ENCODE measurements around the gene PHF10.

GRCh38 chr6:169691260-169691659 lies 33.0 kb downstream of the PHF10 start:
- TF ChIP-seq CTCF (conservative IDR thresholded peaks at IDR 0.05; ENCODE audit: low read depth, low read length) (no peak), POLR2A (IDR thresholded peaks at IDR 0.05; ENCODE audit: low read depth, low read length) (no peak), ELK1 (IDR thresholded peaks at IDR 0.05; ENCODE audit: borderline replicate concordance, low read depth, low read length) (no peak), RFX5 (IDR thresholded peaks at IDR 0.05; ENCODE audit: low read depth, low read length) (no peak), FOS (IDR thresholded peaks at IDR 0.05; ENCODE audit: low read depth, low read length) (no peak), USF2 (IDR thresholded peaks at IDR 0.05; ENCODE audit: low read depth, low read length) (no peak), SMC3 (IDR thresholded peaks at IDR 0.05; ENCODE audit: low read depth, low read length) (no peak), CEBPB (IDR thresholded peaks at IDR 0.05; ENCODE audit: low read depth, low read length) (no peak), MXI1 (IDR thresholded peaks at IDR 0.05; ENCODE audit: borderline replicate concordance, low read depth, low read length) (no peak)

All from IMR-90 (cell line).